Fibroblast of skin of right biceps (primary cell): ENCODE measurements around the gene TTC7B.

Experiments used
- DNase-seq: peaks from one replicate; pipeline ENCODE4 v3.0.0-alpha.2; 2013

The TTC7B gene

DNA sequence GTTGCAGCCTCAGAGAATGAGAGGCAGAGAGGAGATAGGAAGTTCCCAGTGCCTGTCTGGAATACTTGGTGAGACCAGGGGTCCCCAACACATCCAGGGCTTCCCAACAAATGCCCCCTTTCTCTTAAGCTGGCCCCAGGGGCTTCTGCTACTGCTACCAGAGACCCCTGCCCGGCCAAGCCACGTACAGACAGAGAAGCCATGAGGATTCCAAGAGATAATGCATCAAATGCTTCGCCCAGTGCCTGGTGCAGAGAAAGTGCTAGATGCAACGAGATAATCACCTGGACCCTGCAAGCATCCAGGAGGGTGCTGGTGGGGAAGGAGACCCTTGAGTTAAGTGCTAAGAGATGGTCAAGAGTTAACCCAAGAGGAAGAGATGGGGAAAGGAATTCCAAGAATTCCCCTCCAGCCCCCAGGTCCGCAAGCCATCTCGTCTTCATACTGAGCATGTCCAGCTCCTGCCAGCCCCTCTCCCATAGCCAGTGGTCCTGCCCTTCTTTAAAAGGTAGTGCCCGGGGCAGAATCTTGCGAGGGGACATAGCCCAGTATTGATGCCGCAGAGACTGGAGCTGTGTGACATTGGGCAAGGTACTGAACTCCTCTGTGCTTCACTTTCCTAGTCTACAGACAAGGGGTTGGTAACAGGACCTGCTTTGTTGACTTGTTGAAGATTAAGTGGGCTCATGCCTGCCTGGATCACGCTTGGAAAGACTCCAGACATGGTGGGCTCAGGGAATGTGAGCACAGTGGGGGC lies 316.1 kb downstream of the TTC7B start:
- DNase-seq = no peak

- no peak for DNase-seq
These were observed 317.1 kb downstream of the TTC7B start for GRCh38 chr14:90499121-90499520.

GRCh38 chr14:90498198-90498597 lies 318.0 kb downstream of the TTC7B start:
- DNase-seq = no peak

GRCh38 chr14:90496379-90496778 lies 319.9 kb downstream of the TTC7B start:
- no peak for DNase-seq

DNA sequence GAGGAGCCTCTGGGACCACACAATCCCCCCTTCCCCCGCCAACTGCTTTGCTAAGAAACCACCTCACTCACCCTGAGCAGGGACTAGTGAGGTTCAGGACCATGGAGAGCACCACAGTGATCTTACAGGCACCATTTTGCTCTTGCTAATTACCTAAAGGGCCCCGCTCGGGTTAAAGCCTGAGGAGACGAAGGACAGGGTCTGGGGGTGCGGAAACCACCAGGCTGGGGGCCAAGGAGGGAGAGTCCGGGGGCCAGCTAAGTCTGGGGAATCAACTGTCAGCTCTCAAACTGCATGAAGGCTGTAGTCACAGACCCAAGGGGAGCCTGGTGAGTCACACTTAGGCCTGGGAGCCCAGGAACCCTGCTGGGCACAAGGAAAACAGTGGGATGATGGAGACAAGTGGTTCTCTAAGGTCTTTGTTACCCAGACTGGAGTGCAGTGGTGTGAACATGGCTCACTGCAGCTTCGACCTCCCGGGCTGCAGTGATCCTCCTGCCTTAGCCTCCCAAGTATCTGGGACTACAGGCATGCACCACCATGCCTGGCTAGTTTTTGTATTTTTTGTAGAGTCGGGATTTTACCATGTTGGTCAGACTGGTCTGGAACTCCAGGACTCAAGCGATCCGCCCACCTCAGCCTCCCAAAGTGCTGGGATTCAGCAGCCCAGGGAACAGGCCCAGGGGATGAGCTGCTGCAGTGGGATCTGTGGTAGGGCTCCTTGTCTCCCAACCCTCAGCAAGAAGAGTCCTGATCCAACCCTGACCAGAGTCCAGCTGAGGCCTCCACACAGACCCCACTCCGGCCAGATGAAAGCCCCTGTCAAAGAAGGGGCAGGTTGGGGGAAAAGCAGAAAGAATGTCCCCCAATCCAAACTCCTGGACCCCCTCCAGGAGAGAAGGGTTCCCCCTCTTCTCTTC lies 320.6 kb downstream of the TTC7B start:
- DNase-seq = peak; percentile 68

- DNase-seq = no peak
These were observed 324.2 kb downstream of the TTC7B start for GRCh38 chr14:90491911-90492531.

DNA sequence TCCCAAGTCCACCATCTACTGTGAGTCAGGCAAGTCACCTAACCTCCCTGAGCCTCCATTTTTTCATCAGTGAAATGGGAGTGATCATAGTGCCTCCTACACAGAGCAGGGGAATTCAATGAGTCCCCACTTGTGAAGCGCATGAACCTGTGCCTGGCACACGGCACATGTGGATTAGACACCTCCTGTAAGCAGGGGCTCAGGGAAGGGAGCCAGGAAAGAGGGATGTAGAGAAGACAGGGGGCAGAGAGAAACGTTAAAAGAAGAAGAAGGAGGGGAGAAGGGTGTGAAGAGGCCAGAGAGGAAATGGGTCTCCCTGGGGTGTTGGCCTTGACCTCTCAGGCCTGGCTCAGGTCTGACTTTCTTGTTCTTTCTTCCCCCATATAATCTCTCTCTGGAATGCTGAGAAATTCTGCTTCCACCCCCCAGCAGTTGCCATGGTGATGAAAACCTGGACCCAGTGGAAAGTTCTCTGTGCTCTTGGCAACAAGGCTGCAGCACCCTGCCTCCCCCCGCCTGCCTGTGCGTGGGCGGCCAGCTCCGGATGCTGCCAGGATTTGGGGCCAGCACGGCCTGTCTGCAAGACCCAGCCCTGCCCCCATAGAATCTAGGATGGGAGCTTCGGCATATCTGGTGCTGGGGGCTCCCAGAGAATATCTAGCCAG lies 324.9 kb downstream of the TTC7B start:
- DNase-seq = peak; percentile 64

DNA sequence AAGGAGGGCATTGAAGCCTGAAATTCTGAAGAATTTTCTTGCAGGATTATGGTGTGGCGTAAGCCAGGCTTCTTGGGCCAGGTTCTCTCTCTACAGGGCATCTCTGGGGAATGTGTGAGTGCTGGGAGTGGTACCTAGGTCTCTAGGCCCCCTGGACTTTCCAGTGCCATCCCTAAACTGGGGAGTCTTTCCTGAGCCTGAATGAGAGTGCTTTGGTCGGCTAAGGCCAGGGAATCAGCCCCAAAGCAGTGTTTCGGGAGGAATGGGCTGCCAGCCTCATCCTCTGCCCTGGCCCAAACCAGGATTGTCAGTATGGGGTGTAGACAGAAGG lies 325.5 kb downstream of the TTC7B start:
- DNase-seq = no peak

GRCh38 chr14:90489916-90490719 lies 326.1 kb downstream of the TTC7B start:
- DNase-seq = no peak

GRCh38 chr14:90489306-90489705 lies 326.9 kb downstream of the TTC7B start:
- DNase-seq = no peak

- no peak for DNase-seq
These were observed 328.0 kb downstream of the TTC7B start for GRCh38 chr14:90488256-90488655.

DNA sequence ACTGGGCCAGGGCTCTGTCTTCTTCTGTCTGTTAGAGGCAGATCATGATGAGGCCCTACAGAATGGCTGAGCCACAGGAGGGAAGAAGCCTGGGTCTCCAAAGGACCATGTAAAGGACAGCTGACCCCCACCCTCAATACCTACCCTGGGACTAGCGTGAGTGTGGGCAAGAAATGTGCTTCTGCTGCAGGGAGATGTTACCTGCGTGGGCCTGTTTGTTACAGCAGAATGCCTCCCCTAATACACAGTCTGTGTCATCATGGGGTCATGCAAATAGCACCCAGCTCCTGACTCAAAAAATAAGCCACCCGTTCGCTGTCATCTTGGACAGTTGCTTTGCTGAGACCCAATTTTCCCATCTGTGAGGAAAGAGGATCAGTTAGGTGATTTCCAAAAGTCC lies 328.8 kb downstream of the TTC7B start:
- no peak for DNase-seq

DNA sequence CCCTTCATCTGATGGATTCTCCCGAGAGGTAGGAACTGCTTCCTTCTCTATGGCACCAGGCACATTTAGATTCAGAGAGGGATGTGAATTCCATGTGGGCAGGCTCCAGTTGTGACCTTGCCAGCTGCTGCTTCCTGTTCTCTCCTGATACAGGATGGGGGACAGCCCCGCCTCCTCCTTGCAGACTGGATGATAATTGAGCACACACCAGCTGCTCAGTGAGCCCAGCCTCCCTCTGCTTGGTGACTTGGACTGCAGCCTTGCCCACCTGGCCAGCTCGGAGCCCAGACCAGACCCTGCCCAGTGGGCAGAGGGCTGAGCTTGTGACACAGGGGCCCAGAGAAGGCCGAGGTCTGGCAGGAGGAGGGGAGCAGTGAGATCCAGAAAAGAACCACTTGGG lies 329.2 kb downstream of the TTC7B start:
- DNase-seq = no peak

GRCh38 chr14:90484291-90484690 lies 331.9 kb downstream of the TTC7B start:
- no peak for DNase-seq

- DNase-seq = no peak
These were observed 332.7 kb downstream of the TTC7B start for GRCh38 chr14:90483571-90483974.

DNA sequence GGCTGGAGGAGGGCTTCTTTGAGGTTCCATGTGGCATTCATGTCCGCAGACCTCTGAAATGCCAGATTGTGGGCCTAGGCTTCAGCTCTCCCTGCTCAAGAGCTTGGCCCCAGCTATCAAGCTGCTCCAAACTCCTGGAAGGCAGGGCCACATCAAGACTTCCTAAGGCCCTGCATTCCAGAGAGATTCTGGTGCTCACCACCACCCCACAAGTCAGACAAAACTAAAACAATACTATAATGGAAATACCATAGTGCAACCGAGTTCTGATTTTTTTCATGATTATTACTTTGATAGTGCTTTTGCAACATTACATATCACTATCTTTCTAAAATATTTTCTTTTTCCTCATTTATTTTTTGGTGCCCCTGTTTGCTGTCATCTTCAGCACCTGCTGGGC lies 333.1 kb downstream of the TTC7B start:
- DNase-seq = no peak

DNA sequence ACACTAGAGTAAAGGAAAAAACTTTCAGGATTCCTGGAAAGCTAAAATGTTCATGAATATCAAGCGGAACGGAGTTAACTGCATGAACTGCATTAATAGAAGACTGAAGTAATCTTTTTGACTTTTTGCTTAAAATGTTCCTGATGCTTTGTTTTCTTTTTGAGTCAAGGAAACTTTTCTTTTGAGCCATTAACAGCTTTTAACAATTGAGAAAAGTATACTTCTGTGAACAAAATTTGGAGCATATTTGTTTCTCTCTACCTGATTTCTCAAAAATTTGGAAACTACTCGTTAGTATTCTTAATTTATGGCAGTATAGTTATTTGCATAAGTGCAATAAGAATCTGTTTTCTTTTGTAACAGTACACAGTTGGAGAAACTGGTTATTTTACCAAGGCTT lies 340.9 kb downstream of the TTC7B start:
- no peak for DNase-seq
